Gastroesophageal sphincter (tissue), 3 donors: ENCODE data around the gene SLIT3.

ENCODE experiments used
- EP300 ChIP-seq: sonication (generic); formaldehyde crosslinking; IDR thresholded peaks from one replicate; pipeline ENCODE4 v1.6.1; 2017; ENCODE audit warnings: antibody characterized with exemption, mild to moderate bottlenecking
- POLR2A ChIP-seq, 2 donors: fragments of 450-650 bp; IDR thresholded peaks; one replicate each; pipeline ENCODE4 v1.6.1; 2017; ENCODE audit warnings: antibody characterized with exemption in 2 of 2, mild to moderate bottlenecking in 2 of 2, moderate library complexity in 1 of 2
- POLR2AphosphoS5 ChIP-seq: sonication (generic); formaldehyde crosslinking; IDR thresholded peaks from one replicate; pipeline ENCODE4 v1.6.1; 2017; ENCODE audit warnings: antibody characterized with exemption
- TF ChIP-seq, protein P1 (sequence below), 4 experiments: fragments of 200-600 bp in 2 of 4; fragments of 450-650 bp in 2 of 4; sonication (generic) in 1 of 4; IDR thresholded peaks; one replicate each; pipeline ENCODE4 v1.5.1; 2017 to 2019; ENCODE audit warnings: antibody characterized with exemption in 4 of 4, mild to moderate bottlenecking in 2 of 4, moderate library complexity in 2 of 4

DNA sequence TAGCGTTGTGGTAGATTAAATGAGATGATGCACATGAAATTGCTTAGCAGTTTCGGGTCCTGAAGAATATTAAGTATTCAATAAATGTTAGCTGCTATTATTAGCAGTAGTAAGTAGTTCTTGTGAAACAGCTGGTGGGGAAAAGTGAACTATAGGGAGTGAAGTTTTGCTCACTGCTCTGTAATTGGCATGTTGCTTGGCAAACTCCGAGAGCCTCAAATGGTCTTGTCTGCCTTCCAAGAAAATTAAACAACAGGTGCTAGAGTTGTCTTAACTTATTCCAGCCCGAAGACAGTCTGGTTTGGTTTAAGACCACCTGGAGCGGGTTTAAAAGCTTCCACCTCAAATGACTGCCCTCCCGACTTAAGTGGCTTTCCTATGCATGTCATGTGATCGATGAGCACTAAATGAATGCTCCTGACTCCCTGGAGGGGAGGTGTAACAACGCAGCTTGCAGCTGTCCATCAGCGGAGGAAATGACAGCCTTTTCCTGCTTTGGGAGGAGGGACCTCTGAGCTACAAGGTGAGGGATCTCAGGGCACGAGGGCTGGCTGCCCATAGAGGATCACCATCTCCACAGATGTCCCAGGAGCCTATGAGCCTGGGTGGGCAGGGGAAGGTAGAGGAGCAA lies 518.9 kb downstream of the SLIT3 start:
- TF ChIP-seq, protein P1, sequence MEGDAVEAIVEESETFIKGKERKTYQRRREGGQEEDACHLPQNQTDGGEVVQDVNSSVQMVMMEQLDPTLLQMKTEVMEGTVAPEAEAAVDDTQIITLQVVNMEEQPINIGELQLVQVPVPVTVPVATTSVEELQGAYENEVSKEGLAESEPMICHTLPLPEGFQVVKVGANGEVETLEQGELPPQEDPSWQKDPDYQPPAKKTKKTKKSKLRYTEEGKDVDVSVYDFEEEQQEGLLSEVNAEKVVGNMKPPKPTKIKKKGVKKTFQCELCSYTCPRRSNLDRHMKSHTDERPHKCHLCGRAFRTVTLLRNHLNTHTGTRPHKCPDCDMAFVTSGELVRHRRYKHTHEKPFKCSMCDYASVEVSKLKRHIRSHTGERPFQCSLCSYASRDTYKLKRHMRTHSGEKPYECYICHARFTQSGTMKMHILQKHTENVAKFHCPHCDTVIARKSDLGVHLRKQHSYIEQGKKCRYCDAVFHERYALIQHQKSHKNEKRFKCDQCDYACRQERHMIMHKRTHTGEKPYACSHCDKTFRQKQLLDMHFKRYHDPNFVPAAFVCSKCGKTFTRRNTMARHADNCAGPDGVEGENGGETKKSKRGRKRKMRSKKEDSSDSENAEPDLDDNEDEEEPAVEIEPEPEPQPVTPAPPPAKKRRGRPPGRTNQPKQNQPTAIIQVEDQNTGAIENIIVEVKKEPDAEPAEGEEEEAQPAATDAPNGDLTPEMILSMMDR (IDR thresholded peaks at IDR 0.05): no peak
- TF ChIP-seq EP300 (no peak), POLR2A (IDR thresholded peaks at IDR 0.05) (no peak), POLR2AphosphoS5 (no peak)
